Adrenal gland (tissue), 12 donors: Measurements from ENCODE around the gene SOX8. TPM values are rescaled to one million over a fixed set of nuclear protein-coding genes. Genes with fewer than 3 reads are reported as not detected.

Experiments used
- DNase-seq, 7 donors: peaks; one replicate each; pipeline ENCODE4 v3.0.0-alpha.2; 2019 to 2020
- H3K27ac ChIP-seq, 5 donors: fragments of 200-600 bp; sonication (generic) in 4 of 5; 1 replicate in 3 of 5; 2 replicates in 2 of 5; pipeline versions ENCODE4 v1.5.1 to v1.8.0; 2016 to 2020; ENCODE audit warnings: mild to moderate bottlenecking in 1 of 5
- H3K27me3 ChIP-seq: fragments of 200-600 bp; 2 replicates; pipeline ENCODE4 v1.8.0; 2021
- H3K36me3 ChIP-seq, 2 donors: fragments of 200-600 bp; replicated peaks in 1 of 2; 1 replicate in 1 of 2; 2 replicates in 1 of 2; pipeline versions ENCODE4 v1.5.1 to v1.8.0; 2018 to 2022
- H3K4me1 ChIP-seq, 2 donors: fragments of 200-600 bp; replicated peaks in 1 of 2; 1 replicate in 1 of 2; 2 replicates in 1 of 2; pipeline versions ENCODE4 v1.5.1 to v1.8.0; 2018 to 2021
- H3K4me3 ChIP-seq, 4 donors: fragments of 200-600 bp; sonication (generic) in 3 of 4; one replicate each; pipeline ENCODE4 v1.5.1; 2016 to 2018
- H3K9me3 ChIP-seq, 3 donors: fragments of 200-600 bp; sonication (generic) in 1 of 3; replicated peaks in 1 of 3; 1 replicate in 2 of 3; 2 replicates in 1 of 3; pipeline versions ENCODE4 v1.5.1 to v1.8.0; 2016 to 2021
- POLR2A ChIP-seq, 2 donors: fragments of 450-650 bp; IDR thresholded peaks; one replicate each; pipeline ENCODE4 v1.6.1; 2017; ENCODE audit warnings: antibody characterized with exemption in 2 of 2, mild to moderate bottlenecking in 2 of 2, moderate library complexity in 1 of 2
- WGBS, 4 donors: extraction: QIAGEN DNeasy Blood & Tissue Kit in 2 of 4; methylation state at CpG; one replicate each; pipeline versions ENCODE4 v1.1.5 to v1.1.7; 2013 to 2017; 5-methylcytosine and 5-hydroxymethylcytosine counted together
- intact Hi-C, 2 donors: fragments of 100-400 bp; cut with DNase I; formaldehyde crosslinking; loops; one replicate each; pipeline versions ENCODE4 v1.14.1 to v1.15.0; 2022 to 2023
- polyA plus RNA-seq, 3 donors: library from polyadenylated mRNA; stranded (reverse); fragments of 200-250 nt in 2 of 3; fragments of 350-450 nt in 1 of 3; fragmentation: Illumina TruSeq in 1 of 3; extraction: RNeasy Lipid Tissue Mini Kit (QIAGEN cat#74804) in 1 of 3; gene quantifications; one replicate each; pipeline ENCODE4 v1.2.3, GENCODE V29; 2013 to 2014
- total RNA-seq, 9 donors: library from RNA; depleted of rRNA in 4 of 9; stranded (reverse); fragments of >200 nt in 4 of 9; fragments of 120-200 nt in 1 of 9; fragmentation: NEBNext Ultra II Directional in 1 of 9; extraction: Animal tissue kit (Norgen Biotek cat#: 25700) in 1 of 9; gene quantifications; one replicate each; pipeline versions ENCODE4 v1.1.0 to v1.2.4, GENCODE V29; 2013 to 2023
- TF ChIP-seq, protein P1 (sequence below), 6 experiments: fragments of 450-650 bp in 4 of 6; fragments of 200-600 bp in 2 of 6; sonication (generic) in 1 of 6; IDR thresholded peaks; 1 replicate in 5 of 6; 2 replicates in 1 of 6; pipeline versions ENCODE4 v1.5.1 to v1.8.0; 2016 to 2021; ENCODE audit warnings: antibody characterized with exemption in 6 of 6, mild to moderate bottlenecking in 2 of 6, moderate library complexity in 1 of 6
- donor health status: healthy with polysubstance abuse.
- donor health status: Bipolar disorder and iron deficiency.
- donor health status: DM: yes; HTN: yes; CAD: no.
- donor health status: DM: no; HTN: no; CAD: no.
- donor health status: DM: no; HTN: no; CAD: no.
- donor health status: DM: yes; HTN: yes; CAD: no.

SOX8 gene
- total and polyA plus RNA-seq, 12 donors = 0.04 to 2.1 (median 0.69) TPM

DNA sequence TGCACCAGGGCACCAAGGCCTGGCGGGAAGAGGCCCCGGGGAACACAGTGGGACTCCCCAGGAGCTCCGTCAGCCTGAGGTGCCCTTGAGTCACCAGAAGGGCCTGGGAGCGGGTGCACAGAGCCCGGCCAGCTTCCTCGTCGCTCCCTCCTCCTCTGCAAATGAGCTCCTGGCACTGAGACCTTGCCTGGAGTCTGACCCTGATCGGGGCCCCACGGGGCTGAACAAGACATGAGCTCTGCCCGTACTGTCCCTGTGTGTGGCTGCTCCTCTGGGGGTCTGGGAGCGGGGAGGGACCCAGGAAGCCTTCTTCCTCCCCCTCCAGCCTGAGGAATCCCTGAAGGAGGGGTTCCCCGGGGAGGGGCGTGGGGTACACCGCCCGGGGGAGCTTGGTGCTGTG is 54.6 kb downstream of the SOX8 start:
- peak in 2 of 7 donors; percentile 16 to 35 for DNase-seq
- WGBS, 4 donors = 30 to 31% methylated on average over 15 of the region's 15 CpGs; no CpG with 5 or more reads in 2 of the 4 donors
- Histone ChIP-seq H3K27me3 (peaks cover 14% of the 10 kb centered on the region), H3K4me3 (no peak overlapping the region), H3K9me3 (no peaks in the 10 kb centered on the region), H3K36me3 (no peaks in the 10 kb centered on the region), H3K27ac (no peak overlapping the region), H3K4me1 (no peaks in the 10 kb centered on the region)
- TF ChIP-seq, protein P1, sequence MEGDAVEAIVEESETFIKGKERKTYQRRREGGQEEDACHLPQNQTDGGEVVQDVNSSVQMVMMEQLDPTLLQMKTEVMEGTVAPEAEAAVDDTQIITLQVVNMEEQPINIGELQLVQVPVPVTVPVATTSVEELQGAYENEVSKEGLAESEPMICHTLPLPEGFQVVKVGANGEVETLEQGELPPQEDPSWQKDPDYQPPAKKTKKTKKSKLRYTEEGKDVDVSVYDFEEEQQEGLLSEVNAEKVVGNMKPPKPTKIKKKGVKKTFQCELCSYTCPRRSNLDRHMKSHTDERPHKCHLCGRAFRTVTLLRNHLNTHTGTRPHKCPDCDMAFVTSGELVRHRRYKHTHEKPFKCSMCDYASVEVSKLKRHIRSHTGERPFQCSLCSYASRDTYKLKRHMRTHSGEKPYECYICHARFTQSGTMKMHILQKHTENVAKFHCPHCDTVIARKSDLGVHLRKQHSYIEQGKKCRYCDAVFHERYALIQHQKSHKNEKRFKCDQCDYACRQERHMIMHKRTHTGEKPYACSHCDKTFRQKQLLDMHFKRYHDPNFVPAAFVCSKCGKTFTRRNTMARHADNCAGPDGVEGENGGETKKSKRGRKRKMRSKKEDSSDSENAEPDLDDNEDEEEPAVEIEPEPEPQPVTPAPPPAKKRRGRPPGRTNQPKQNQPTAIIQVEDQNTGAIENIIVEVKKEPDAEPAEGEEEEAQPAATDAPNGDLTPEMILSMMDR (IDR thresholded peaks at IDR 0.05) = no peak
- no peak for TF ChIP-seq POLR2A (IDR thresholded peaks at IDR 0.05)
- intact Hi-C loops = no loop called here

Other genes with a start within 250 kb of the SOX8 start
- gene CIAO3, start 240.8 kb upstream of the SOX8 start, total RNA-seq = 10 to 100 TPM; 17.8 to 42.1 (median 26.8) TPM
- 10 to 100 TPM in 2 of 3 donors, 1 to 10 TPM in 1; 8.9 to 99.4 (median 38.2) TPM for gene CIAO3, start 240.8 kb upstream of the SOX8 start, polyA plus RNA-seq
- gene MSLN, start 221.0 kb upstream of the SOX8 start, total RNA-seq = under 1 TPM in 3 of 9 donors, not detected in 6; 0.17 to 0.46 (median 0.43) TPM
- under 1 TPM in 1 of 3 donors, not detected in 2; 0.13 TPM for gene MSLN, start 221.0 kb upstream of the SOX8 start, polyA plus RNA-seq
- 10 to 100 TPM; 12.4 to 30.0 (median 18.6) TPM for gene RPUSD1, start 193.4 kb upstream of the SOX8 start, total RNA-seq
- 10 to 100 TPM in 2 of 3 donors, 1 to 10 TPM in 1; 1.1 to 40.1 (median 23.3) TPM for gene RPUSD1, start 193.4 kb upstream of the SOX8 start, polyA plus RNA-seq
- gene CHTF18, start 193.2 kb upstream of the SOX8 start, total RNA-seq = 10 to 100 TPM in 4 of 9 donors, 1 to 10 TPM in 5; 1.7 to 25.7 (median 10.0) TPM
- 10 to 100 TPM in 2 of 3 donors, under 1 TPM in 1; 0.29 to 69.8 (median 60.8) TPM for gene CHTF18, start 193.2 kb upstream of the SOX8 start, polyA plus RNA-seq
- gene GNG13, start 181.0 kb upstream of the SOX8 start, total RNA-seq = not detected
- gene GNG13, start 181.0 kb upstream of the SOX8 start, polyA plus RNA-seq = not detected
- gene LMF1, start 10.8 kb upstream of the SOX8 start, total RNA-seq = 10 to 100 TPM; 13.1 to 80.8 (median 35.2) TPM
- 100 to 1,000 TPM in 1 of 3 donors, 10 to 100 TPM in 2; 10.5 to 101 (median 66.0) TPM for gene LMF1, start 10.8 kb upstream of the SOX8 start, polyA plus RNA-seq
- 10 to 100 TPM in 1 of 9 donors, 1 to 10 TPM in 6, under 1 TPM in 1, not detected in 1; 0.79 to 14.4 (median 3.0) TPM for gene SSTR5, start 91.0 kb downstream of the SOX8 start, total RNA-seq
- gene SSTR5, start 91.0 kb downstream of the SOX8 start, polyA plus RNA-seq = under 1 TPM in 2 of 3 donors, not detected in 1; 0.17 to 0.24 TPM
- under 1 TPM in 2 of 9 donors, not detected in 7; 0.14 to 0.19 TPM for gene C1QTNF8, start 114.5 kb downstream of the SOX8 start, total RNA-seq
- under 1 TPM in 2 of 3 donors, not detected in 1; 0.30 to 0.64 TPM for gene C1QTNF8, start 114.5 kb downstream of the SOX8 start, polyA plus RNA-seq
- 100 to 1,000 TPM in 1 of 9 donors, 10 to 100 TPM in 8; 14.0 to 121 (median 35.9) TPM for gene CACNA1H, start 171.3 kb downstream of the SOX8 start, total RNA-seq
- 10 to 100 TPM; 20.1 to 36.2 (median 21.7) TPM for gene CACNA1H, start 171.3 kb downstream of the SOX8 start, polyA plus RNA-seq
- gene TPSG1, start 243.5 kb downstream of the SOX8 start, total RNA-seq = 1 to 10 TPM in 1 of 9 donors, under 1 TPM in 2, not detected in 6; 0.18 to 5.5 (median 0.29) TPM
- 1 to 10 TPM in 1 of 3 donors, under 1 TPM in 1, not detected in 1; 0.34 to 2.7 TPM for gene TPSG1, start 243.5 kb downstream of the SOX8 start, polyA plus RNA-seq
- gene TPSB2, start 248.4 kb downstream of the SOX8 start, total RNA-seq = 1 to 10 TPM in 2 of 9 donors, under 1 TPM in 3, not detected in 4; 0.54 to 6.6 (median 0.78) TPM
- gene TPSB2, start 248.4 kb downstream of the SOX8 start, polyA plus RNA-seq = 1 to 10 TPM in 1 of 3 donors, under 1 TPM in 1, not detected in 1; 0.32 to 5.1 TPM